Heart left ventricle (tissue), 16 donors: ENCODE results near the gene FNBP1. TPM values are rescaled to one million over a fixed set of nuclear protein-coding genes. Genes with fewer than 3 reads are reported as not detected.

Experiments
- ATAC-seq, 4 donors: fragments of 200-7000 bp; cut with Tn5 transposase; one replicate each; pipeline ENCODE4 v1.9.1; 2020 to 2022; ENCODE audit warnings: moderate library complexity in 4 of 4, mild to moderate bottlenecking in 3 of 4, moderate number of reproducible peaks in 1 of 4
- DNase-seq, 5 donors: peaks; one replicate each; pipeline ENCODE4 v3.0.0-alpha.2; 2020
- H3K27ac ChIP-seq, 12 donors: fragments of 200-600 bp; sonication (generic) in 4 of 12; one replicate each; pipeline versions ENCODE4 v1.5.0 to v1.8.0; 2016 to 2022; ENCODE audit warnings: mild to moderate bottlenecking in 2 of 12
- H3K27me3 ChIP-seq, 9 donors: fragments of 200-600 bp; sonication (generic) in 2 of 9; one replicate each; pipeline versions ENCODE4 v1.5.1 to v1.8.0; 2016 to 2022; ENCODE audit warnings: mild to moderate bottlenecking in 3 of 9
- H3K36me3 ChIP-seq, 9 donors: fragments of 200-600 bp; sonication (generic) in 2 of 9; one replicate each; pipeline versions ENCODE4 v1.5.0 to v1.8.0; 2018 to 2022; ENCODE audit warnings: mild to moderate bottlenecking in 2 of 9
- H3K4me1 ChIP-seq, 12 donors: fragments of 200-600 bp; sonication (generic) in 4 of 12; one replicate each; pipeline versions ENCODE4 v1.5.0 to v1.8.0; 2016 to 2022; ENCODE audit warnings: mild to moderate bottlenecking in 3 of 12
- H3K4me3 ChIP-seq, 12 donors: fragments of 200-600 bp; sonication (generic) in 4 of 12; one replicate each; pipeline versions ENCODE4 v1.5.0 to v1.8.0; 2017 to 2022; ENCODE audit warnings: mild to moderate bottlenecking in 9 of 12, moderate library complexity in 4 of 12
- H3K9me3 ChIP-seq, 12 donors: fragments of 200-600 bp; sonication (generic) in 4 of 12; one replicate each; pipeline versions ENCODE4 v1.5.0 to v1.8.0; 2016 to 2022; ENCODE audit warnings: mild to moderate bottlenecking in 1 of 12
- POLR2A ChIP-seq, 2 donors: fragments of 450-650 bp; IDR thresholded peaks; one replicate each; pipeline ENCODE4 v1.6.1; 2017; ENCODE audit warnings: antibody characterized with exemption in 2 of 2, mild to moderate bottlenecking in 2 of 2, moderate library complexity in 2 of 2
- WGBS, 4 donors: extraction: QIAGEN DNeasy Blood & Tissue Kit in 2 of 4; methylation state at CpG; one replicate each; pipeline versions ENCODE4 v1.1.5 to v1.1.7; 2013 to 2018; 5-methylcytosine and 5-hydroxymethylcytosine counted together
- intact Hi-C, 10 donors: fragments of 100-400 bp; cut with DNase I; formaldehyde crosslinking; loops; one replicate each; pipeline versions ENCODE4 v1.11.1 to v1.14.2; 2022
- polyA plus RNA-seq, 2 donors: library from polyadenylated mRNA; stranded (reverse); fragments of 200-250 nt; gene quantifications; one replicate each; pipeline ENCODE4 v1.2.3, GENCODE V29; 2013
- total RNA-seq, 9 donors: library from RNA; depleted of rRNA in 2 of 9; stranded (reverse); fragments of >200 nt in 2 of 9; fragmentation: NEBNext Ultra II Directional in 3 of 9; extraction: Animal tissue kit (Norgen Biotek cat#: 25700) in 3 of 9; gene quantifications; one replicate each; pipeline versions ENCODE4 v1.1.0 to v1.2.4, GENCODE V29; 2016 to 2023
- TF ChIP-seq, protein P1 (sequence below), 12 donors: fragments of 200-600 bp; sonication (generic) in 4 of 12; IDR thresholded peaks; one replicate each; pipeline versions ENCODE4 v1.5.0 to v1.8.0; 2018 to 2022; ENCODE audit warnings: antibody characterized with exemption in 12 of 12, mild to moderate bottlenecking in 5 of 12
- donor health status: ischemic (EF 13 %, LVEDD 7.1; RV severe dilation, severe dysfunction).
- donor health status: healthy with polysubstance abuse.
- donor health status: DM: no; HTN: yes; CAD: no.
- donor health status: DM: no; HTN: no; CAD: no.
- donor health status: ischemic (EF 25% LVEDD 6.9; RV normal size, moderate dysfunction).
- donor health status: ischemic (EF 25% LVEDD 5.7; RV mildly dilated, moderate dysfunction).
- donor health status: healthy.
- donor health status: DM: yes; HTN: yes; CAD: no.
- donor health status: ischemic (EF 35%, LVEDD 5.7; RV mildly dilated, moderate dysfunction).
- donor health status: nonischemic (EF 11% LVEDD 7.7; RV severe dilation, severe dysfunction).
- donor health status: DM: yes; HTN: yes; CAD: no.
- donor health status: PGD.
- donor health status: ischemic (EF 29% LVEDD 5.4; RV normal size, mild dysfunction).
- donor health status: nonischemic (EF 23%, LVEDD 6.1; RV moderate dilation, normal function).

The FNBP1 gene
- total and polyA plus RNA-seq, 11 donors: 6.9 to 47.3 (median 24.1) TPM

DNA sequence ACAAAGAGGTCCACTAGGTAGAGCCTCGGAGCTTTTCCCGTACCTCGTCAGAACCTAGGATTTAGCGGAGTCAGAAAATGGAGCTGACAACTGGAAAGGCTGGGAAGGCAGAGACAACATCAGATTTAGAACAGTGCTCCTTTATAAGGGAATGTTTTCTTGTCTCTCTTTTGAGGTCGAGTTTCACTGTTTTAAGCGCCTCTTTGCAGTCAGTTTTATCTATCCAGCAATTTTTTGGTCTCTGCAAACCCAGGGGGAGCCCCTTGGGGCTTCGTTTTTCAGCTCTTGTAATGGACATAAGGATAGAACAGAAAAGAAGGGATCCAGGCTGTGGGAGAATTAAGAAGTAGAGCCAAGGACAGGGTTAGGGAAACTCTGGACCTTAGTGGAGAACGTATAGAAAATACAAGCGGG is 80.5 kb downstream of the FNBP1 start:
- Histone ChIP-seq H3K36me3 (peaks cover 0 to 12% (median 9%) of the 10 kb centered on the region in 9 donors), H3K27ac (peak overlapping the region; percentile 85 to 97 (median 89)), H3K27me3 (no peaks in the 10 kb centered on the region), H3K4me3 (peak overlapping the region in 11 of 12 donors; percentile 27 to 70 (median 52)), H3K9me3 (no peaks in the 10 kb centered on the region), H3K4me1 (peaks cover 0 to 67% (median 21%) of the 10 kb centered on the region in 12 donors)
- ATAC-seq (peak in 3 of 4 donors; percentile 13 to 25 (median 18)), DNase-seq (no peak)
- intact Hi-C loops: loop anchor here in 6 of 10 donors (2.0 to 10.0 kb wide), 6 partner anchors 72 to 82 kb away; partner anchors contain the start of gene FNBP1 (in 2 of the 6)
- WGBS, 4 donors: 45 to 54% (median 52%) methylated on average over 9 of the region's 9 CpGs
- TF ChIP-seq, protein P1, sequence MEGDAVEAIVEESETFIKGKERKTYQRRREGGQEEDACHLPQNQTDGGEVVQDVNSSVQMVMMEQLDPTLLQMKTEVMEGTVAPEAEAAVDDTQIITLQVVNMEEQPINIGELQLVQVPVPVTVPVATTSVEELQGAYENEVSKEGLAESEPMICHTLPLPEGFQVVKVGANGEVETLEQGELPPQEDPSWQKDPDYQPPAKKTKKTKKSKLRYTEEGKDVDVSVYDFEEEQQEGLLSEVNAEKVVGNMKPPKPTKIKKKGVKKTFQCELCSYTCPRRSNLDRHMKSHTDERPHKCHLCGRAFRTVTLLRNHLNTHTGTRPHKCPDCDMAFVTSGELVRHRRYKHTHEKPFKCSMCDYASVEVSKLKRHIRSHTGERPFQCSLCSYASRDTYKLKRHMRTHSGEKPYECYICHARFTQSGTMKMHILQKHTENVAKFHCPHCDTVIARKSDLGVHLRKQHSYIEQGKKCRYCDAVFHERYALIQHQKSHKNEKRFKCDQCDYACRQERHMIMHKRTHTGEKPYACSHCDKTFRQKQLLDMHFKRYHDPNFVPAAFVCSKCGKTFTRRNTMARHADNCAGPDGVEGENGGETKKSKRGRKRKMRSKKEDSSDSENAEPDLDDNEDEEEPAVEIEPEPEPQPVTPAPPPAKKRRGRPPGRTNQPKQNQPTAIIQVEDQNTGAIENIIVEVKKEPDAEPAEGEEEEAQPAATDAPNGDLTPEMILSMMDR (IDR thresholded peaks at IDR 0.05): no peak
- no peak for TF ChIP-seq POLR2A (IDR thresholded peaks at IDR 0.05)

DNA sequence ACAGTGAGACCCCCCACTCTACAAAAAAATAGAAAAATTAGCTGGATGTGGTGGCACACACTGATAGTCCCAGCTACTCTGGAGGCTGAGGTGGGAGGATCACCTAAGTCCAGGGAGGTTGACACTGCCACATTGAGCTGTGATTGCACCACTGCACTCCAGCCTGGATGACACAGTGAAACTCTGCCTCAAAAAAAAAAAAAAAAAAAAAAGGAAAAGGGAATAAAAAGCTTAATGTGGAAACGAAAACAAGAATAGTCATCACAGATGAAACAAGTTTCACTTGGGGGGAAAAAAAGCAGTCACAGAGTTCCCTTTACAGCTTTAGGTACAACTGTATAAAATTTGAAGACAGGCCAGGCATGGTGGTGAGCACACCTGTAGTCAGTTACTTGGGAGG is 84.2 kb downstream of the FNBP1 start:
- peaks cover 0 to 76% (median 16%) of the 10 kb centered on the region in 12 donors for H3K4me1 ChIP-seq
- peaks cover 0 to 36% (median 28%) of the 10 kb centered on the region in 9 donors for H3K36me3 ChIP-seq
- no peak for TF ChIP-seq POLR2A (IDR thresholded peaks at IDR 0.05)
- TF ChIP-seq, protein P1 (IDR thresholded peaks at IDR 0.05): no peak
- DNase-seq: no peak
- WGBS, 4 donors: 76 to 92% (median 87%) methylated on average over 1 of the region's 1 CpG
- H3K27me3 ChIP-seq: no peaks in the 10 kb centered on the region
- H3K9me3 ChIP-seq: no peaks in the 10 kb centered on the region
- ATAC-seq: no peak
- H3K4me3 ChIP-seq: no peak overlapping the region
- intact Hi-C loops: no loop called here
- H3K27ac ChIP-seq: peak overlapping the region in 2 of 12 donors; percentile 60 to 86

DNA sequence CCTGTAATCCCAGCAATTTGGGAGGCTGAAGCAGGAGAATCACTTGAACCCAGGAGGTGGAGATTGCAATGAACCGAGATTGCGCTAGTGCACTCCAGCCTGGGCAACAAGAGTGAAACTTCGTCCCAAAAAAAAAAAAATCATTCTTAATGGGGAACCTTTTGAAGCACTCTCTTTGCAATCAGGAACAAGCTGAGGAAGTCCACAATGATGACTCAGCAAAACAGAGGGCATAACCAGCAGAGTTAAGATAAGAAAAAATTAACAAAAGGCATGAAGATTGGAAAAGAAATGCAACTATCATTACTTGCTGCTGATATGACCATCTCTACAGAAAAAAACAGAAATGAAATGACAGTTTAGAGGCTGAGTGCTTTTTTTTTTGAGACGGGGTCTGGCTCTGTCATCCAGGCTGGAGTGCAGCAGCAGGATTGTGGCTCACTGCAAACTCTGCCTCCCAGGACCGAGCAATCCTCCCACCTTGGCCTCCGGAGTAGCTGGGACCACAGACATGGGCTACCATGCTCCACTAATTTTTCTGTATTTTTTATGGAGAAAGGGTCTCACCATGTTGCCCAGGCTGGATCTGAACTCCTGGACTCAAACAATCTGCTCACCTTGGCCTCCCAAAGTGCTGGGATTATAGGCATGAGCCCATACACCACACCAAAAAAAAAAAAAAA is 88.0 kb downstream of the FNBP1 start:
- TF ChIP-seq, protein P1 (IDR thresholded peaks at IDR 0.05): no peak
- Histone ChIP-seq H3K36me3 (peaks cover 0 to 63% (median 43%) of the 10 kb centered on the region in 9 donors), H3K9me3 (no peaks in the 10 kb centered on the region), H3K4me1 (peaks cover 0 to 48% (median 3%) of the 10 kb centered on the region in 12 donors), H3K27ac (peak overlapping the region in 3 of 12 donors; percentile 24 to 75 (median 65)), H3K4me3 (no peak overlapping the region), H3K27me3 (no peaks in the 10 kb centered on the region)
- peak in 1 of 4 donors; percentile 56 for ATAC-seq
- intact Hi-C loops: no loop called here
- 65 to 84% (median 77%) methylated on average over 6 of the region's 6 CpGs for WGBS, 4 donors
- DNase-seq: no peak

DNA sequence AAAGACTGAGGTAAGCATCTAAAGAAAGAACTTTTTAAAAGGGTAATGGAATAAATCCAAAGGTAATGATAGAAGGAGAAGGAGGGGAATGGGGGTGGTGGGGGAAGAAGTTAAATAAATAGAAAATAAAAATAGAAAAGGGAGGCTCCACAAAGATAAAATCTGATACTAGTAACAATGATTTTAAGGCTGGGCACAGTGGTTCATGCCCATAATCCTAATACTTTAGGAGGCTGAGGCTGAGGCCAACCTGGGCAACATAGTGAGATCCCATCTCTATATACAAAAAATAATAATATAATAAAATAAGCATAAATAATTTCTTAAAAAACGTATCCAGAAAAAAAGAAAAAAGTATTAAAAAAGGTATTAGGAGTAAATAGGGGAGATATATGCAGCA is 89.3 kb downstream of the FNBP1 start:
- DNase-seq (no peak), ATAC-seq (no peak)
- Histone ChIP-seq H3K36me3 (peaks cover 0 to 76% (median 43%) of the 10 kb centered on the region in 9 donors), H3K4me1 (peaks cover 0 to 48% (median 3%) of the 10 kb centered on the region in 12 donors), H3K27ac (peak overlapping the region in 1 of 12 donors; percentile 75), H3K9me3 (no peaks in the 10 kb centered on the region), H3K4me3 (no peak overlapping the region), H3K27me3 (no peaks in the 10 kb centered on the region)
- no peak for TF ChIP-seq POLR2A (IDR thresholded peaks at IDR 0.05)
- TF ChIP-seq, protein P1 (IDR thresholded peaks at IDR 0.05): no peak
- WGBS, 4 donors: 87 to 95% (median 91%) methylated on average over 1 of the region's 1 CpG
- intact Hi-C loops: no loop called here
